Nucleus accumbens (tissue), 56 donors: ENCODE results near the gene SH3BP5.
A peak's percentile ranks its signal among the peaks of the same experiment; 100 is the strongest.

Experiments
- DNase-seq, 56 donors: peaks; one replicate each; lab custom pipeline; 2025; lab: John Stamatoyannopoulos, UW

Gene SH3BP5

GRCh38 chr3:15280853-15281532, 51.4 kb downstream of the SH3BP5 start:
- peak in 4 of 56 donors; percentile 19 to 45 (median 32) for DNase-seq

- peak in 3 of 56 donors; percentile 15 to 26 (median 24) for DNase-seq
Measured at GRCh38 chr3:15279671-15280402, 52.5 kb downstream of the SH3BP5 start.

GRCh38 chr3:15279205-15279604, 53.2 kb downstream of the SH3BP5 start:
- DNase-seq = no peak

- no peak for DNase-seq
Measured at GRCh38 chr3:15277861-15278500, 54.4 kb downstream of the SH3BP5 start.

- peak in 9 of 56 donors; percentile 21 to 69 (median 50) for DNase-seq
Measured at GRCh38 chr3:15276028-15276724, 56.2 kb downstream of the SH3BP5 start.

GRCh38 chr3:15273227-15273626, 59.2 kb downstream of the SH3BP5 start:
- DNase-seq = no peak

- DNase-seq = no peak
Measured at GRCh38 chr3:15272426-15273196, 59.8 kb downstream of the SH3BP5 start.

- peak in 3 of 56 donors; percentile 15 to 20 (median 15) for DNase-seq
Measured at GRCh38 chr3:15271785-15272381, 60.5 kb downstream of the SH3BP5 start.

GRCh38 chr3:15271030-15271429, 61.4 kb downstream of the SH3BP5 start:
- DNase-seq = no peak

- peak; percentile 34 to 93 (median 84) for DNase-seq
Measured at GRCh38 chr3:15269091-15269989, 63.0 kb downstream of the SH3BP5 start.

GRCh38 chr3:15268033-15268631, 64.3 kb downstream of the SH3BP5 start:
- DNase-seq = peak in 51 of 56 donors; percentile 26 to 92 (median 67)

GRCh38 chr3:15267502-15267901, 64.9 kb downstream of the SH3BP5 start:
- no peak for DNase-seq

- DNase-seq = no peak
Measured at GRCh38 chr3:15266510-15267376, 65.6 kb downstream of the SH3BP5 start.

- peak in 4 of 56 donors; percentile 19 to 31 (median 28) for DNase-seq
Measured at GRCh38 chr3:15265655-15266509, 66.5 kb downstream of the SH3BP5 start.

- no peak for DNase-seq
Measured at GRCh38 chr3:15264486-15264885, 67.9 kb downstream of the SH3BP5 start.

- no peak for DNase-seq
Measured at GRCh38 chr3:15263926-15264325, 68.5 kb downstream of the SH3BP5 start.
